Hematopoietic multipotent progenitor cell (in vitro differentiated cells): Measurements from ENCODE around the gene UBN1. TPM values are rescaled to one million over a fixed set of nuclear protein-coding genes. Genes with fewer than 3 reads are reported as not detected.

ENCODE experiments used
- DNase-seq, 3 donors: peaks; one replicate each; pipeline ENCODE4 v3.0.0-alpha.2; 2011 to 2015; ENCODE audit warnings: low read depth in 2 of 3, low spot score in 2 of 3
- total RNA-seq: library from RNA; depleted of rRNA; stranded (reverse); fragments of >200 nt; gene quantifications from one replicate; pipeline ENCODE4 v1.2.3, GENCODE V29; 2012

The UBN1 gene
- total RNA-seq, 1 donor: 30.4 TPM

DNA sequence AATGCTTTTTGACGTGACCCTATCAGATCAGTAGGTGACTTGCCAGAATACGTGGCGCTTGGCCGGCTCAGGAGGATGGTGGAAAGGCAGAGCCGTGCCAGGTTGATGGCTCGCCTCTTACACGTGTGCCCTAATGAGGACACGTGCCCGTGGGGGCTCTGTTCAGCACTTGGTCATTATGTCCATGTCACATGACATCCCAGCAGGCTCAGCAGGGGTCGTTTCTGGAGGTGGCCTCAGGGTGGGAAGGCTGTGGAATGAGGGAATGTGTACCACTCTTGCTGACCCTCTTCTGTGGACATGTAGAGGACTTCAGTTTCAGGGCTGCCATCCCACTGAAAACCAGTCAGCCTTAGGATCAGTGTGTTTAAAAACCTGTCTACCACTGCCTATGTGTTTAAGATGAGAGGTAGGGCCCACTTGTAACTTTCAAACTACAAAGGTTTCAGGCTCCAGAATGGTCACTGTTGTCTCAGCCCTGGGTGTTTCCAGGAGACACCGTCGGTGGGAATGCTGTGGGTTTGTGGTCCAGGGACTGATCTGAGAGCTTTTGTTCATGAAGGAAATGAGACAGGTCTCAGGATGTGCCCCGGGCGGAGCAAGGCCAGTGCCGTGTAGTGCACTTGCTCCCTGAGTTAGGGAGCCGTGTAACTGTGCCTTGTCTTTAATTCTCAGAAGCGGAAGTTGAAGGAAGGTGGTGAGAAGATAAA, 12.1 kb downstream of the UBN1 start:
- no peak for DNase-seq

DNA sequence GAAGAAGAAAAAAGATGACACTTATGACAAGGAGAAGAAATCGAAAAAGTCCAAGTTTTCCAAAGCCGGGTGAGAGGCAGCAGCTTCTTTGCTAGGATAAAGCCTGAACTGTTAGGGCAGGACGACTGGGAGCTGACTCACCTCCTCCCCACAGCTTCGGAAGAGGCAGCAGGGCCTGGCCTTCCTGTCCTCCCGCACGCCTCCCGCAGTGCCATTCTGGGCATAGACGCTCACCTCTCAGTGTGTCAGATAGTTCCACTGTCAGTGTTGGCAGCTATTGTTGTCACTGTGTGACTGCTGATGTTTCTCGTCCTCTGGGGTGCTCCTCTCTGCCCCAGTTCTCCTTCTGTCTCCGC, 12.6 kb downstream of the UBN1 start:
- DNase-seq: no peak

DNA sequence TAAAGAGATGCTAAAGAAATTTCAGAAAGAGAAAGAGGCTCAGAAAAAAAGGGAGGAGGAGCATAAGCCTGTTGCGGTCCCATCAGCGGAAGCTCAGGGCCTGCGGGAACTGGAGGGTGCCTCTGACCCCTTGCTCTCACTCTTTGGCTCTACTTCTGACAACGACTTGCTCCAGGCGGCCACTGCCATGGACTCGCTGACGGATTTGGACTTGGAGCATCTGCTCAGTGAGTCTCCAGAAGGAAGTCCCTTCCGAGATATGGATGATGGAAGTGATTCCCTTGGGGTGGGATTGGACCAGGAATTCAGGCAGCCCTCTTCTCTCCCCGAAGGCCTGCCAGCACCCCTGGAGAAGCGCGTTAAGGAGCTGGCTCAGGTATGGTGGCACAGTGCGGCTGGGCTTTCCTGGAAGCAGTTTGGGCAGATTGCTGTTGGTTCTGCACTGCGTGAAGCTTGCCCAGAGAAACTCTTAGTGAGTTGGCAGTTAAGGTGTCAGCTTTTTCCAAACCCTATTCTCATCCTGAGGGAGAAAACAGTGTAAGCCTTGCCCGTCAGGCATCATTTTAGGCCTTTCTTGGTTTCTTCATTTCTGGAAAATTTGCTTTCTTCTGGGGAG, 13.6 kb downstream of the UBN1 start:
- DNase-seq: no peak

DNA sequence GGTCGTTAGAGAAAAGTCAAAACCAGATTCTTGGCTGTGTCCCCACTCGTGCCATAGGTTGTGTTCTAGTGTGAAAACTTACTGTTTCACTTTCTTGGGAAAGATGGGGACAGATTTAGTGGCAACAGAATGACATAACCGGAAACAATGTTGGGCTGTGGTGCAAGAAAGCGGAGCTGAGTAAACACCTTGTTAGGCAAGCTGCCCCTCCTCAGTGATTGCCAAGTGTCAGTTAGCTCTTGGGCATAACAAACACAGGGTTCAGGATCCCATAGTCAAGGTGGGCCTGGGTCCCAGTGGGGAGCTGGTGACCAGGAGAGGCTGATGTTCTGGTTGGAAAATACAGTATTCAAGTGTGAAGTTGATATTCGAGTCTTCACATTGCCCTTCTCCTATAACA, 15.4 kb downstream of the UBN1 start:
- DNase-seq: no peak

DNA sequence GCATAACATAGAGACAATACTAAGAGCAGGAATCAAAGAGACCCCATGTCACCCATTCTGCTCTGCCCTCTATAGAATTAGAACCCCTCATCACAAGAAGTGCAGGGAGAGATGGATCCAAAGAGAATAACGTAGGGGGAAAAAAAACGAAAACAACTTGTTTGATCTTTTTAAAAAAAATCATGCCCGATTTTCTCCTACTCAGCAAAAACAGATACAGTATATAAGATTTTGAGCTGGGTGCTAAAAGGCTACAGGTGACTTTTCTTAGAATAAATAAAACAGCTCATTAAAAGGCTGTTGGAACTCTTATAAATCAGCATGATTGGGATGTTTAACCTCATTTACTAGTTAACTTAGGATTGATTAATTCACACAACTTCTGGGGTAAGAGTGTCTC, 17.4 kb downstream of the UBN1 start:
- no peak for DNase-seq

DNA sequence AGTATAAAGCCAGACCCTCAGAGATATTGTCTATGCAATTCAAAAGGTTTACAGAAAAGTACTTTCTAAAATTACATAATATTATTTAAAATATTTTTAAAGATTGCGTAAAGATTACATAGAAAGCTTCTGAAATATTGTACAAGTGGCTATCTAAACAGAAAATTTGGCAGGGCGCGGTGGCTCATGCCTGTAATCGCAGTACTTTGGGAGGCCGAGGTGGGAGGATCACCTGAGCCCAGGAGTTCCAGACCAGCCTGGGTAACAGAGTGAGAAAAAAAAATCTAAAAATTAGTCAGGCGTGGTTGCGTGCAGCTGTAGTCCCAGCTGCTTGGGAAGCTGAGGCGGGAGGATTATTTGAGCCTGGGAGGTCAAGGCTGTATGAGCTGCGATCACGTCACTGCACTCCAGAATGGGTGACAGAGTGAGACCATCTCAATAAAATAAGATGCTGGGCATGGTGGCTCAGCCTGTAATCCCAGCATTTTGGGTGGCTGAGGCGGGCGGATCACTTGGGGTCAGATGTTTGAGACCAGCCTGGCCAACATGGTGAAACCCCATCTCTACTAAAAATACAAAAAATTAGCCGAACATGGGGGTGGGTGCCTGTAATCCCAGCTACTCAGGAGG, 18.1 kb downstream of the UBN1 start:
- DNase-seq: no peak

DNA sequence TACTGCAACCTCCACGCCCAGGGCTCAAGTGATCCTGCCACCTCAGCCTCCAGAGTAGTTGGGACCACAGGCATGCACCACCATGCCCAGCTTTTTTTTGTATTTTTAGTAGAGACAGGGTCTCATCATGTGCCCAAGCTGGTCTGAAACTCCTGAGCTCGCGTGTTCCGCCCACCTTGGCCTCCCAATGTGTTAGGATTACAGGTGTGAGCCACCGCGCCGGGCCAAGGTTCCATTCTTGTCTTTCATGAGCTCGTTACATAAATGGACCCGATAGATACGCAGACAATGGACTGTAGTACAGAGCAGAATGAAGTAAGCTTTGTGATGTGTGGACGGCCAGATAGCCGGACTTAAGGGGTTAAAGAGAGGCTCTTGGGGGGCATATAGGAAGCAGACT, 19.3 kb downstream of the UBN1 start:
- DNase-seq: no peak

DNA sequence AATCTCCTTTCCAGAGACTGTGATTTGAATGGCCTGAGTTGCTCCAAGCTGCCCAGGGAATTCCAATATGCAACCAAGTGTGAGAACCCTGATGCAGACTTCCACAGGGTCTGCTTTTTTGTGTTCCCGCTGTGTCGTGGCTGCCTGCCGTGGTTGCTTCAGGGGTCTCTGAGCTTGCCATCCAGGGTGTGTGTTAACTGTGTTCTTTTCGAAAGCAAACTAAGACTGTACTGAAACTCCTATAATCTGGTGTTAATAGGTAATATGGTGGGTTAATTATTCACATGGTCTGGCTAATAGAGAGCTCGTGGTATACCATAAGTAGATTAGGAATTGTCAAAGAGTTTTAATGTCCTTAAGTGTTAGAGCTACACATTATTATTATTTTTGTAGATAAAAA, 20.7 kb downstream of the UBN1 start:
- no peak for DNase-seq

DNA sequence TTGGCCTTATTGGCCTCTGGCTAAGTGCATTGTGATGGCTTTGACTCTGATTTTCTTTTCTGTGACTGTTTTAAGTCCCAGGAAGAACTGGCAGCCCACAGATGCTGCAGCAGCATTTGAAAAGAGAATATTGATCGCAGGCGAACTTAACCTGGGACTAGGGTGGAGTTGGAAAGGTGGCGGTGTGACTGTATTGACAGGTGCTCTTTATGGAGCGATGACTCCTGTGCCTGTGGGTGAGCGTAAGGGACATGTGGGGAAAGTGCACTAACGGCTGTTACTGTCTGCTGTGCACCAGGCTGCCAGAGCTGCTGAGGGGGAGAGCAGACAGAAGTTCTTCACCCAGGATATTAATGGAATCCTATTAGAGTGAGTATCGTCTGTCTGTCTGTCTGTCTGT, 21.3 kb downstream of the UBN1 start:
- no peak for DNase-seq

DNA sequence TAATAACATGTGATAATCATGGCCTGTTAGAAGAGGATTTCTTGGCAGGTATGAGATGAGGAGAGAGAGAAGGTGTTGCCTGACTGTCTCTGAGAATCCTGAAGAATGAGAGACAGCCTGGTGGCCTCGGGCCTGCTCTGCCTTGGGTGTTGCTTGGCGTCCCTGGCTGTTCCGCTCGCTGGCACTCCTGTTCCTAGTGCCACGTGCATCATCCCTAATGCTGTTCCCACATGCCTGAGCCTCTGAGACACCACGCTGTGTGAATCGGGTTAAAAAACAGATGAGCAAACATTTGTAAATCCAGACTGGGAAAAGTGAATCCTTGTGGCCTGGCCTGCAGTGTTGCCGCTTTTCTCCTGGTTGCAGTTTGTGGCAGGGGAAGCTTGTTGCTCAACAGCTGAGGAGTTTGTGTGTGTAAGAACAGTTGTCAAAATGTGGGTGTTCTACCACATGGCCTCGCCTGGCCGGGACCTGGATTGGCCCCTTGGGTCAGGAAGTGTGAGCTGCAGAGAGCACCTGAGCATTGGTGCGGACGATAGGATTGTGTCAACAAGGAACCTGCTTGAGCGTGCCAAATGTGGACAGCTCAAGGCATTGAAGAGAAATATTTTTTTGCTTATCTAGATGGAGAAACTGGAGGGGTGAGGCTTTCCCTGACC, 22.0 kb downstream of the UBN1 start:
- no peak for DNase-seq

DNA sequence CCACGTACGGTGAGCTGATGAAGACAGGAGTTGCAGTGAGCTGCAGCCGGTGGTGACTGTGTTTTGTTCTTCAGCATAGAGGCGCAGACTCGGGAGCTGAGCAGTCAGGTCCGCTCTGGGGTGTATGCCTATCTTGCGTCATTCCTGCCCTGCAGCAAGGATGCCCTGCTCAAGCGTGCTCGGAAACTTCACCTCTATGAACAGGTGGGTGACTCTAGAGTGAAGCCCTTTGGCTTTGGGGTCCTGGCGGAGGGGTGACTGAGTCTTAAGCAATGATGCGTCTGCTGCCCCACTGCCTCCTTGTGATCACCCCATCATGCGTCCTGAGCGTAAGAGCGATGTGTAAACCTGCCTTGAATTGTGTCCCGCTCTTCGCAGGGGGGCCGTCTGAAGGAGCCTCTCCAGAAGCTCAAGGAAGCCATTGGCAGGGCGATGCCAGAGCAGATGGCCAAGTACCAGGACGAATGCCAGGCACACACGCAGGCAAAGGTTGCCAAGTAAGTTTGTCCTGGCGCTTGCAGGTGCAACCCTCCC, 22.9 kb downstream of the UBN1 start:
- no peak for DNase-seq

DNA sequence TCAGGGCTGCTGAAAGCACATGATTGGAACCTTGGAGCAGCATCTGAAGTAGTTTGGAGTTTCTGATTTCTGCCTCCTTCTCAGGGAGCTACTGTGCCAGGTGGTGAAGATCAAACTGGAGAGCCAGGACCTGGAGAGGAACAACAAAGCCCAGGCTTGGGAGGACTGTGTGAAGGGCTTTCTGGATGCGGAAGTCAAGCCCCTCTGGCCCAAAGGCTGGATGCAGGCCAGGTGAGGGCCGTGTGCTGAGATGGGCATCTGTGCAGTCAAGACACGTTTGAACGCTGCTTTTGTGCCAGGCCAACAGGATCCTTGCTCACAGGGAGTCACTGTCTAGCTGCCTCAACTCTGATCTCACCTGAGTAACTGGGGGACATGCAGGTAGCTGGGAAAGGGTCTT, 23.8 kb downstream of the UBN1 start:
- DNase-seq: no peak

DNA sequence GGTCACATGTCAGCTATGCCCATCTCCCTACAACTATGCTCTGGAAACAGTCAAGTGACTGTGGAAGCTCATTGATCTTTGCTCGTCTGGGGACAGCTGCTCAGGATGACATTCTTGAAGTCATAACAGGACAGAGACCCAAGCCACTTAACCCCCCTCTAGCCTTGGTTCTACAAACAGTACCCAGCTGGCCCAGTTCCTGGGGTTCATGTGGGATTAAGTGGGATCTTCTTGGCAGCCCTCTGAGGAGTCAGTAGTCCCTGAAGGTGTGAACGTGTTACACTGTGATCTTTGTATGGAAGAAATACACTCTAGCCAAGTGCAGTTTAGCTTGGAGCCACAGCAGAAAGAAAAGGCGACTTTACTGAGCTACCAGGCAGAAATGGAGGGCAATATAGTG, 25.8 kb downstream of the UBN1 start:
- no peak for DNase-seq

DNA sequence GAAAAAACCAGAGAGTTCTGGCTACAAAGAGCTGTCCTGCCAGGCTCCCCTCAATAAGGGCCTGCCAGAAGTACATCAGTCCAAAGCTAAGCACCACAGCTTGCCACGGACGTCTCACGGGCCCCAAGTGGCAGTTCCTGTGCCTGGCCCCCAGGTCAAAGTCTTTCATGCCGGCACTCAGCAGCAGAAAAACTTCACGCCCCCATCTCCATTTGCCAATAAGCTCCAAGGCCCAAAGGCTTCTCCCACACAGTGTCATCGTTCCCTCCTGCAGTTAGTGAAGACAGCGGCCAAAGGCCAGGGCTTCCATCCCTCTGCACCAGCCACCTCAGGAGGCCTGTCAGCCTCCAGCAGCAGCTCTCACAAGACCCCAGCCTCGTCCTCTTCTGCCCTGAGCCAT, 27.4 kb downstream of the UBN1 start:
- no peak for DNase-seq

DNA sequence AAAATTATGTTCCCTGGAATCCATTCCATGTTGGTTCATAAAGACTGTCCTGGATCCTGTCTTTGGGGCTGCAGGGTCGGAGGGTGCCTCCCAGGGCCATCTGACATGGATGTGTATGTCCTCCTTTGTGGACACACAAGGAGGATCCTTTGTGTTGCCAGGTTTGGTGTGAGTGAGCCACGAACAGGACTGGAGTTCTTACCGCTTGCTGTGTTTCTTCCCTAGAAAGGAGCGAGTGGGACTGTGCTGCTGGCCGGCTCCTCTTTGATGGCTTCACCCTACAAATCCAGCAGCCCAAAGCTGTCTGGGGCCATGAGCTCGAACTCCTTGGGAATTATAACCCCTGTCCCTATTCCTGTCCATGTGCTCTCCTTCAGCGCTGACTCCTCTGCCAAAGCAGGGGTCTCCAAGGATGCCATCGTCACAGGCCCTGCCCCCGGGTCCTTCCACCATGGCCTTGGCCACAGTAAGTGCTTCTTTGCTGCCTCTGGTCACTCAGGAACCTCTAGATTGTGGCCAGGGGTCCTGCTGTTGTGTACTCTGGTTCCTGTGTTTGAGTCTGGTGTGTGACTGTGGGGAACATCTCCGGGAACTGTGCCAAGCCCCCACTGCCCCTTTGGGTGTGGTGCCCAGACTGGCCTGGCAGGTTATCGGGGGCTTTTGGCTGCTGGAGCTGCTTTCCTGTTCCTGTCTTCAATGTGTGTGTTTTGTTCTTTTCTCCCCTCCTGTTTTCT, 29.5 kb downstream of the UBN1 start:
- no peak for DNase-seq

DNA sequence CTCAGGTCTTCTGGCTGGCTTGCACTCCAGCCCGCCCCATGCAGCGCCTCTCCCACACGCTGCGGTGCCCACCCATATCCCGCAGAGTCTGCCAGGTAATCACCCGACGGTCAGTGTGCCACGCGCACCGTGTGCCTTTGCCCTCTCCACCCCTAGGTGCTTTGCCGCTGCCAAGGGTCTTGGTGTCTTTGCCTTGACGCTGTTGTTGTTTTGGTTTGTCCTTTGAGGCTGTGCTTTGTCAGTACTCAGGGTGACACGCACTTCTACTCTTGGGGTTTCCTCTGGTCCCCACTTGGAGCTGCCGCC, 30.1 kb downstream of the UBN1 start:
- DNase-seq: no peak

DNA sequence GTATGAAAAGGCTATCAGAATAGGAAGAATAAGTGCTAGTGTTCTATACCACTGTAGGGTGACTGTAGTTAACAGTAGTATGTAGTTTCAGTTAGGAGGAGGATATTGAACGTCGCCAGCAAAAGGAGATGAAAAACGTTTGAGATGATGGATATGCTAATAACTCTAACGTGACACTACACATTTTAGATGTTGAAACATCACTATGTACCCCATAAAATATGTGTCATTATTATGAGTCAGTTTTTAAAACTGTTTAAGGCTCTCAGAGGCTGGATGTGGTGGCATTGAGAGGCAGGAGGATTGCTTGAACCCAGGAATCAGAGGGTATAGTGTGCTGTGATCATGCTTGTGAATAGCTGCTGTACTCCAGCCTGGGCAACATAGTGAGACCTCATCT, 31.8 kb downstream of the UBN1 start:
- no peak for DNase-seq

DNA sequence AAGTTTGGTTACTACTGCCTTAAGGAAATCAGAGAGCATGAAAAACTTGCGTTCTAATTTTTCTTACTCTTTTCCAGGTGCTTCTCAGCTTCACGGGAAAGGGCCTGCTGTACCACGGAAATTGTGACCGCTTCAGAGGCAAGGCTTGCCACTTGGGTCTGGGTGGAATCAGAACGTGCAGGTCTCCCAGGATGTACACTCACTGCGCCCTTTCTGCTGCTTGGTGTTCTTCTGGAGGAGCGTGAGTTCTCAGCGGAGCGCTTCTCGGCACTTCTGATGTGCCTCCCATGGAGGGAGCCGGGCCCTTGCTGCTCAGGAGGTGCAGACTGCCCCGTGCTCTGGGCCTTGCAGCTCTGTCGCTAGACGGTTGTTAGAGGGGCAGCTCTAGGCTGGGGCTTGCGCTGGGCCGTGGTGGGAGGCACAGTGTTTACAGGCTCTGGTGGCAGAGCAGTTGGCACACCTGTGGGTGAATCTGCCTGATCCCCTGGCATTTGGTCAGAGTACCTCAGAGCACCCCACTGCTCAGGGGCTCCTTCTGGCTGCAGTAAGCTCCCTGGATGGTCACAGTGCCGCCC, 32.8 kb downstream of the UBN1 start:
- DNase-seq: no peak

DNA sequence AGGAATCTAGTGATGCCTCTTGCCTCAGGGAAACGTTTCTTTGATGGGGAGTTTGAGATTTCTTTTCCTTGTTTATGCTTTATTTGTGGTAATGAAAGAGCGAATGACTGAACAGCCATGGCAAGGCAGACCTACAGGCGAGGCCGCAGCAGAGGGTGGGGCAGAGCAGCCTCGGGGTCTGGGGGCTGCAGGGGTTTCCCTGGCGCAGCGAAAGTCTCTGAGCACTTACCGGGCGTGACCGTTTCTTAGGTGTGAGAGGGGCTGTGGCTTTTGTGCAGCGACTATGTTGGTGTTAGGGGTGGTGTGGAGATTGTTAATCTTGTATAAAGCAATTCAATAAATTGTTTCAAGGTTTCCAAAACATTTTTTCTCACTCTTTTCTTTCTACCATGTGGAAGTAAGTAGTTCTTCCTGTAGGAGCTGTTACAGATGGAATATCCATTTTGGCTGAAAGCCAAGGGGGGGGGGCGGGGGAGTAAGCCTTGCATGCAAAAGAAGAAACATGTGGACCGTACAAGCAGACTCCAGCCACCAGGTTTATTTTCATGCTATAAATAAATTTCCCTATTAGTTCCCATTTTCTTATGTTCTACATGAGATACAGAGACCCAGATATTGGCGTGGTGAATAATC, 34.8 kb downstream of the UBN1 start:
- no peak for DNase-seq

DNA sequence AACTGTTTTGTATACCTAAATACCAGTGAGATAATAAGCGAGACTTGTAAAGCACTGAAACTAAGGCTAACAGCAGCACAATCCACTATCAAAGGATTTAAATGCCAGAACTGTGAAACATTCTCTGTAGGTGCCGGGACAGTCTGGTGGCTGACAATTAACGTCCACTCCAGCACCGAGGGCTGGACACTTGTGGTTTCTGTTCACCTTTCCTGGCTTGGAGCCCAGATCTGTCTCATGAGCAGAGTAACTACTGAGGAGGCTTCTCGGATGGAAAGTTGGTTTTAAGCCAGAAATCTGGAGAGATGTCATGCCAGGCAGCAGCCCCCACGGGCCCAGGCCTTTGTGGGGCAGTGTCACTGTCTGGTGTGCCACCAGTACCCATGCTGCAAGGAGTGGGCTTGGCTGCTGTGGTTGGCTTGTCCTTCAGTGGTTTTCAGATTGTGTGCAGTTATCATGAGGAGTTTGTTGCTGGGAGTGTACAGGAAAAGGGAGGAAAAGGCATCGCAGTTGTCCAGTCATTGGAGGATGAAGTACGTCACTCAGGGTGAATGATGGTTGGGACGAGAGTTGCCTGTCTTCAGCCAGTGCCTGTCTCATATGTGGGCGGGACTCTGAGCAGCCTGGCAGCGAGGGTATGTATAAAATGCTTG, 35.5 kb downstream of the UBN1 start:
- DNase-seq: no peak
